Neuronal stem cell (in vitro differentiated cells): Measurements from ENCODE around the gene KIF18B.

Experiments
- DNase-seq: peaks from one replicate; pipeline ENCODE4 v3.0.0-alpha.2; 2013; ENCODE audit warnings: low spot score
- H2AFZ ChIP-seq: one replicate; pipeline ENCODE4 v1.6.1; 2013; ENCODE audit warnings: mild to moderate bottlenecking, low read length, inconsistent platforms
- H2AK5ac ChIP-seq: 2 replicates; pipeline ENCODE4 v1.6.1; 2013; ENCODE audit warnings: low read depth, mild to moderate bottlenecking, inconsistent platforms, low read length, moderate library complexity, mixed read lengths
- H2BK120ac ChIP-seq: 2 replicates; pipeline ENCODE4 v1.6.1; 2013; ENCODE audit warnings: low read depth, mild to moderate bottlenecking, inconsistent platforms, low read length, moderate library complexity, mixed read lengths
- H2BK12ac ChIP-seq: one replicate; pipeline ENCODE4 v1.6.1; 2013; ENCODE audit warnings: low read length, inconsistent platforms
- H2BK15ac ChIP-seq: 2 replicates; pipeline ENCODE4 v1.6.1; 2013; ENCODE audit warnings: mild to moderate bottlenecking, low read length, inconsistent platforms, mixed read lengths
- H2BK5ac ChIP-seq: one replicate; pipeline ENCODE4 v1.6.1; 2013; ENCODE audit warnings: inconsistent platforms, mild to moderate bottlenecking, low read length, moderate library complexity
- H3K14ac ChIP-seq: one replicate; pipeline ENCODE4 v1.6.1; 2013; ENCODE audit warnings: low read length, inconsistent platforms
- H3K18ac ChIP-seq: 2 replicates; pipeline ENCODE4 v1.6.1; 2013; ENCODE audit warnings: low read length, inconsistent platforms
- H3K23ac ChIP-seq: 2 replicates; pipeline ENCODE4 v1.6.1; 2013; ENCODE audit warnings: low read depth, mild to moderate bottlenecking, mixed read lengths, low read length, inconsistent platforms; ENCODE audit not compliant: poor library complexity
- H3K27ac ChIP-seq: replicated peaks from 3 replicates; pipeline ENCODE4 v1.5.1; 2013; ENCODE audit warnings: low read length, inconsistent platforms
- H3K27me3 ChIP-seq, 3 experiments: 2 replicates each; pipeline ENCODE4 v1.6.1; 2013; ENCODE audit warnings: low read length in 3 of 3, mild to moderate bottlenecking in 2 of 3, inconsistent platforms in 1 of 3, low read depth in 1 of 3, mixed read lengths in 1 of 3, moderate library complexity in 1 of 3; ENCODE audit not compliant: control insufficient read depth in 3 of 3, insufficient read depth in 3 of 3
- H3K36me3 ChIP-seq, 2 donors: replicated peaks in 1 of 2; 2 replicates each; pipeline ENCODE4 v1.6.1; 2013; ENCODE audit warnings: low read length in 2 of 2; ENCODE audit not compliant: control insufficient read depth in 2 of 2, insufficient read depth in 2 of 2
- H3K4ac ChIP-seq: 2 replicates; pipeline ENCODE4 v1.6.1; 2013; ENCODE audit warnings: inconsistent platforms, mild to moderate bottlenecking, low read length, moderate library complexity
- H3K4me1 ChIP-seq, 2 donors: 1 replicate in 1 of 2; 2 replicates in 1 of 2; pipeline ENCODE4 v1.6.1; 2013; ENCODE audit warnings: low read length in 2 of 2, low read depth in 1 of 2; ENCODE audit not compliant: control insufficient read depth in 2 of 2, insufficient read depth in 1 of 2
- H3K4me2 ChIP-seq: one replicate; pipeline ENCODE4 v1.6.1; 2013; ENCODE audit warnings: mild to moderate bottlenecking, low read length, inconsistent platforms; ENCODE audit not compliant: insufficient read depth, poor library complexity, severe bottlenecking
- H3K4me3 ChIP-seq, 2 donors: 2 replicates each; pipeline ENCODE4 v1.5.1; 2013; ENCODE audit warnings: low read length in 2 of 2, mild to moderate bottlenecking in 2 of 2, inconsistent platforms in 1 of 2, moderate library complexity in 1 of 2
- H3K79me1 ChIP-seq: one replicate; pipeline ENCODE4 v1.6.1; 2013; ENCODE audit warnings: low read depth, mild to moderate bottlenecking, inconsistent platforms, low read length, moderate library complexity
- H3K9ac ChIP-seq: one replicate; pipeline ENCODE4 v1.6.1; 2013; ENCODE audit warnings: mild to moderate bottlenecking, low read depth, low read length, inconsistent platforms; ENCODE audit not compliant: poor library complexity
- H3K9me3 ChIP-seq, 2 donors: replicated peaks in 1 of 2; 2 replicates each; pipeline versions ENCODE3 to v1.6.1; 2013; ENCODE audit warnings: low read length in 2 of 2, mild to moderate bottlenecking in 2 of 2, inconsistent platforms in 1 of 2, low read depth in 1 of 2, mixed read lengths in 1 of 2, moderate library complexity in 1 of 2; ENCODE audit not compliant: control insufficient read depth in 2 of 2, insufficient read depth in 1 of 2
- H4K8ac ChIP-seq: one replicate; pipeline ENCODE4 v1.6.1; 2013; ENCODE audit warnings: low read depth, mild to moderate bottlenecking, inconsistent platforms, low read length, moderate library complexity
- H4K91ac ChIP-seq: one replicate; pipeline ENCODE4 v1.6.1; 2013; ENCODE audit warnings: low read length, low read depth, mild to moderate bottlenecking, inconsistent platforms; ENCODE audit not compliant: poor library complexity
- WGBS, 2 donors: extraction: QIAGEN DNeasy Blood & Tissue Kit; methylation state at CpG; one replicate each; pipeline ENCODE4 v1.1.7; 2013; ENCODE audit warnings: missing lambda C conversion rate in 2 of 2, mixed read lengths in 1 of 2; ENCODE audit not compliant: insufficient read length in 2 of 2, insufficient replicate concordance in 1 of 2; ENCODE audit errors: extremely low coverage in 2 of 2; 5-methylcytosine and 5-hydroxymethylcytosine counted together

Gene KIF18B

GRCh38 chr17:44940768-44941167 is 6.8 kb downstream of the KIF18B start:
- Histone ChIP-seq H3K4me2 (no peak overlapping the region), H3K4me1 (peaks cover 0 to 3% of the 10 kb centered on the region in 2 donors), H2AK5ac (no peak overlapping the region), H2BK15ac (no peak overlapping the region), H2BK120ac (no peak overlapping the region), H3K79me1 (peaks cover 2% of the 10 kb centered on the region), H3K27ac (no peak overlapping the region), H4K8ac (no peak overlapping the region), H2BK5ac (no peak overlapping the region), H2AFZ (no peak overlapping the region), H2BK12ac (no peak overlapping the region), H3K4ac (no peak overlapping the region), H3K9me3 (peaks cover 1 to 16% of the 10 kb centered on the region in 2 donors), H4K91ac (no peak overlapping the region), H3K14ac (no peak overlapping the region), H3K9ac (no peak overlapping the region), H3K23ac (no peak overlapping the region), H3K18ac (no peak overlapping the region), H3K4me3 (no peak overlapping the region), H3K36me3 (peaks cover 19 to 88% of the 10 kb centered on the region in 2 donors), H3K27me3 (no peaks in the 10 kb centered on the region)
- 100% methylated on average over 1 of the region's 1 CpG; no CpG with 5 or more reads in 1 of the 2 donors for WGBS, 2 donors
- no peak for DNase-seq

DNA sequence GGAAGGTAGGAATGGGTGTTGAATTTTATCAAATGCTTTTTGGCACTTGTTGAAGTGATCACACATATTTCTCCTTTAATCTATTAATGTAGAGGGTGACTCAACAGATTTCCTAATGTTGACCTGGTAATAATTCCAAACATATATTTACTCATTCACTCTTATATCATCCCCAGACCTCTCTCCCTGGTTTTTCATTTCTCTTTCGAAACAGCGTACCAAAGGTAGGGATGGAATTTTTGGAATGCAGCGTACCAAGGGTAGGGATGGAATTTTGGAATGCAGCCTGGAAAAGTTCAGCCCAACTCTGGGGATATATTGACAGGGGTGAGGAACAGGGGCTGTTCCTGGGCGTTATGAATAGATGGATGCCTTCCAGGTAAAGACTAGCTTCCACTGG is 7.3 kb downstream of the KIF18B start:
- Histone ChIP-seq H3K9me3 (peaks cover 1 to 16% of the 10 kb centered on the region in 2 donors), H3K4me3 (no peak overlapping the region), H3K79me1 (peaks cover 2% of the 10 kb centered on the region), H3K36me3 (peaks cover 23 to 88% of the 10 kb centered on the region in 2 donors), H3K18ac (no peak overlapping the region), H2AFZ (no peak overlapping the region), H3K14ac (no peak overlapping the region), H3K23ac (no peak overlapping the region), H2BK120ac (no peak overlapping the region), H3K4me2 (no peak overlapping the region), H3K9ac (no peak overlapping the region), H4K91ac (no peak overlapping the region), H3K4me1 (peaks cover 0 to 3% of the 10 kb centered on the region in 2 donors), H2BK12ac (no peak overlapping the region), H2AK5ac (no peak overlapping the region), H3K27ac (no peak overlapping the region), H2BK5ac (no peak overlapping the region), H3K4ac (no peak overlapping the region), H4K8ac (no peak overlapping the region), H3K27me3 (no peaks in the 10 kb centered on the region), H2BK15ac (no peak overlapping the region)
- no CpG with 5 or more reads among the region's 4 CpGs for WGBS, 2 donors
- no peak for DNase-seq

DNA sequence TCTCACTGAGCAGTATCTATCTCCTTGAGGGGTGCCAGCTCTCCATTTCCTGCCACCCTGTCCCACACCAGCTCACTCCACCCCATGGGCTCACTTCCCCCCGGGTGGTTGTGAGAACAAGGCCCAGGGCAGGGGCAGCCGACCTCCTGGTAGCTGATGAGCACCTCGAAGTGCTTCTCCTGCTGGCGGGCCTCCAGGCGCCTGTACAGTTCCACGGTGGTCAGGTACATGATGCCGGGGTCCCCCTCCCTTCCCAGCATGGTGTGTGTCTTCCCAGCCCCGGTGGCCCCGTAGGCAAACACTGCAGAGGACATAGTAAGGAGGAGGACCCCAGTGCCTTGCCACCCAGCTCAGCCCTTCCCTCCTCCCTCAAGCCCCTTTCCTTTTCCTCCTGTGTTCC is 12.5 kb downstream of the KIF18B start:
- Histone ChIP-seq H3K14ac (no peak overlapping the region), H2BK15ac (no peak overlapping the region), H3K27ac (no peak overlapping the region), H2BK12ac (no peak overlapping the region), H3K4ac (no peak overlapping the region), H3K9ac (no peak overlapping the region), H2BK120ac (no peak overlapping the region), H4K8ac (no peak overlapping the region), H3K18ac (no peak overlapping the region), H3K23ac (no peak overlapping the region), H3K36me3 (peaks cover 57 to 91% of the 10 kb centered on the region in 2 donors), H3K9me3 (peaks cover 0 to 11% of the 10 kb centered on the region in 2 donors), H2BK5ac (no peak overlapping the region), H3K4me3 (no peak overlapping the region), H2AK5ac (no peak overlapping the region), H3K4me1 (no peaks in the 10 kb centered on the region), H2AFZ (no peak overlapping the region), H3K4me2 (no peak overlapping the region), H3K27me3 (no peaks in the 10 kb centered on the region), H3K79me1 (peaks cover 10% of the 10 kb centered on the region), H4K91ac (no peak overlapping the region)
- DNase-seq: no peak
- no CpG with 5 or more reads among the region's 9 CpGs for WGBS, 2 donors

DNA sequence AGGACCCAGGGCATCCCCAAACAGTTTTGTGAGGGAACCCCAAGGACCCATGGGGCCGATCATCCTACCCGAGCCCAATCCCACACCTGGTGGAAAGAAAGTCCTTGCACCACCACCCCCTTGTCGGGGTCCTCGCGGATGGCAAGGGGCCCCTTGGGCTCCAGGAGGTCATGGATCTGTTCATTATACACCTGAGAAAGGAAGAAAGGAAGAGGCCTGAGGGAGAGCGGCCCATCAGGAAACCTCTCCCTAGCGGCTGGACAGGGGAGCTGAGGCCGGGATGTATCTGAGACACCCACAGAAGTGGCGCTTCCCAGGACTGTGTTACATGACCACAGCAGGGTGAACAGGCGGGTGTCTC is 12.8 kb downstream of the KIF18B start:
- no peak overlapping the region for H3K4me3 ChIP-seq
- no peak overlapping the region for H2BK15ac ChIP-seq
- no peak overlapping the region for H3K18ac ChIP-seq
- WGBS, 2 donors: no CpG with 5 or more reads among the region's 10 CpGs
- no peak overlapping the region for H3K27ac ChIP-seq
- H3K4ac ChIP-seq: no peak overlapping the region
- H3K36me3 ChIP-seq: peaks cover 61 to 91% of the 10 kb centered on the region in 2 donors
- H3K9me3 ChIP-seq: peaks cover 0 to 11% of the 10 kb centered on the region in 2 donors
- H2BK5ac ChIP-seq: no peak overlapping the region
- no peak for DNase-seq
- no peak overlapping the region for H4K91ac ChIP-seq
- no peaks in the 10 kb centered on the region for H3K27me3 ChIP-seq
- H4K8ac ChIP-seq: no peak overlapping the region
- H2AK5ac ChIP-seq: no peak overlapping the region
- H3K4me1 ChIP-seq: no peaks in the 10 kb centered on the region
- H2BK120ac ChIP-seq: no peak overlapping the region
- no peak overlapping the region for H3K23ac ChIP-seq
- no peak overlapping the region for H3K4me2 ChIP-seq
- no peak overlapping the region for H2BK12ac ChIP-seq
- H2AFZ ChIP-seq: no peak overlapping the region
- H3K9ac ChIP-seq: no peak overlapping the region
- no peak overlapping the region for H3K14ac ChIP-seq
- peaks cover 10% of the 10 kb centered on the region for H3K79me1 ChIP-seq
